HG03095 (cell line): ENCODE measurements around the gene TRAF3.

Experiments used
- ATAC-seq: cut with Tn5 transposase; IDR thresholded peaks from one replicate; pipeline ENCODE4 v1.9.1; 2021; ENCODE audit warnings: moderate library complexity; ENCODE audit not compliant: unreplicated experiment

Gene TRAF3

GRCh38 chr14:102776761-102777710, at the start of gene TRAF3:
Gene TRAF3 (plus strand): TSS chr14:102777449. CDS start chr14:102870202, 92,753 bp downstream.
- ATAC-seq = peak; percentile 42

- no peak for ATAC-seq
Observed at GRCh38 chr14:102728501-102728900, 48.7 kb upstream of the TRAF3 start.

- ATAC-seq = no peak
Observed at GRCh38 chr14:102729268-102729667, 48.0 kb upstream of the TRAF3 start.

DNA sequence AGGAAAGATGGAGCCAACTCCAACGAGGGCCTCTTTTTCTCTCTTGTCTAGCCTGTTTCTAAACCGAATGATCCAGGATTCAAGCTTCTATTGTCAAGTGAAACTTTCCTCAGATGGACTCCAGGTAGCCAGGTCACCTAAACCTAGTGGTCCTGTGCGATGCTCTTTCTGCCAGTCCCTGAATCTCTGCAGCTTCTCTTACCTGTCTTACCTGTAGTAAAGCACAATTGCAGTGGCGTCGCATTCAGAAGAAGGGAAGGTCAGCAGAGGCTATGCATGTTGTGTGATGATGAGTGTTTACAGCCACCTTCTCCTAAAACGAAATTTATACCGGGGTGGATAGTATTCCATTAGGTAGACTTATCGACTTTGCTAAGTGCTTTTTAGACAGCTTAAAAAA, 47.4 kb upstream of the TRAF3 start:
- ATAC-seq = no peak

DNA sequence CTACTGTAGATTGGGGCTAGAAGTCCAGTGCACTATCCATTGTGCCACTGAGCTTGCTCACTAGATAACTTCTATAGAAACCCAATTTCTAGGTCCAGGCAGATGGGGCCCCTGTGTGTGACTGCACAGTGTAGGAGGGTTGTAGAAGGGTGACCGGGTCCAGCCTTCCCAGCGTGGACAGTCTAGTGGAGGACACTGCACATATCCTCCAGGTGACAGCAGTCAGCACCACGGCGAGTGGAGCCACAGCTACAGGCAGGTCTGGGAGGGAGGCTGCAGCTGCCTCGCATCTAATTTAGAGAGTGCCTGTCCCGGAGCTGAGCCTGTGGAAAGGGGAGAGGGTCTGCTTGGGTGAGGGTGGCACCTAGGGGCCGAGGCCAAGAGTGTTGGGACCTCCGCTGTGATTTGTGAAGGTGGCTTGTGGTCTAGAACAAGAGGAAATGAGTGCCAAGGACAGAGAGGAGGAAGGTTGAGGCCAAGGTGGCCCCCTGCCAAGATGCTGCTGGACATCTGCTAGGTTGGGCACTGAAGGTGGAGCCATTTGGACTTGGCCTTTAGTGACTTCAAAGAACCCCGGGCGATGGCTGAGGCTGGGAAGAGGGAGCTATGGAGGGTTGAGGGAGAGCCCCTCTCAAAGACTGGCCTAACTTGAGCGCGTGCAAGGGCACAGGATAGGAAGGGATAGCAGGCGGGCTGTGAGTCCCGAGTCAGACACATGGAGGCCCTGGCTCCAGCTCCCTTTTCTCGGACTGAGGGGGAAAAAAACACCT, 46.0 kb upstream of the TRAF3 start:
- no peak for ATAC-seq

DNA sequence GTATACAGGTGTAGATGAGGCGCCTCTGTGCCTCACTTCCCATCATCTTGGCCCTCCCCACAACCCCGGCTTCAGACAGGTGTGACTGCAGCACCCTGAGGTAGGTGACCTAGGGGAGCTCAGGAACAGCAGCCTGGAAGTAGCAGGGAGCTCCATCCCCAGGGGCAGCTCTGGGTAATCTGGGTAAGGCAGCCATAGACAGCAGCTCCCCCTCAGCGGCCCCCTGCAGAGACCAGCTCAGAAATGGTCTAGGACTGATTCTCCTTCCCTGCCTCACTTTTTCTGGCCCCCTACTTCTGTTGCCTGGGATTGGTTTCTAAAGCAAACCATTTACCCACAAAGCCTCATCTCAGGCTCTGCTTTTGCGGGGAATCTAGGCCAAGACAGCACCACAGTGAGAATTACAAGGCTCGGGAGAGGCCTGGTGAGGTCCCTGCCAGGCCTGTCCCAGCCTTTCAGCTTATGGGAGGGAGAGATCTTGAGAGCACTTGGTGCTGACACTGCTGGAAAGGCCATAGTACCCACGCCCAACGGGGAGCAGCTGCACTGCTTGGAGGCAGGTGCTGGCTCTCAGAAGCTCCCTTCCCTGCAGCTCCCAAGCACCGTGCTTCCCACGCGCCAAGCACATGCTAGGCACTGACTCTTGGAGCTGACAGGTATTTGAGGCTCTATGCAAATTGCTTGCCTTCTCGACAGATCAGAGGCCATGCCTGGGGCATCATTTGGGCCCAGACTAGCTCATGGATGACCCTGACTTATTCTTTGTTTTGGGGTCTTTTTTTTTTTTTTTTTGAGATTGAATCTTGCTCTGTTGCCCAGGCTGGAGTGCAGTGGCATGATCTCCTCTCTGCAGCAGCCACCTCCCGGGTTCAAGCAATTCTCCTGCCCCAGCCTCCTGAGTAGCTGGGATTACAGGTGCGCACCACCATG, 45.1 kb upstream of the TRAF3 start:
- ATAC-seq = no peak

DNA sequence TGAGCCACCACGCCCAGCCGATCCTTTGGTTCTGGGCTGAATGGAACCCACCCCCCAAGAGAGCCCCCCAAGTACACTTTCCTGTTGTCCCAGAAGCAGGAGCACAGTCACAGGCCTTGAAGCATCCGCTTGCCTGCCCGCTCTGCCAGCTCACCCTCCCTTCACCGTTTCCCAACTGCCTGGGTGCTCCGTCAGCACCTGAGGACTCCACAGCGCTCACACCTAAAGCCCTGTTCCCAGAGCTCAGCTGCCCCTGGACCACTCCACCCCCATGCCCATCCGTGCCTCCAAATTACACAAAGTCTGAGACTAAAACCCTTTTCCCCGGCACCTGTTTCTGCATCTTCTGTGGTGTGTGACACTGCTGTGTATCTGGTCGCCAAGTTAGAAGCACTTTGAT, 44.3 kb upstream of the TRAF3 start:
- ATAC-seq = no peak

GRCh38 chr14:102733326-102733725, 43.9 kb upstream of the TRAF3 start:
- no peak for ATAC-seq

DNA sequence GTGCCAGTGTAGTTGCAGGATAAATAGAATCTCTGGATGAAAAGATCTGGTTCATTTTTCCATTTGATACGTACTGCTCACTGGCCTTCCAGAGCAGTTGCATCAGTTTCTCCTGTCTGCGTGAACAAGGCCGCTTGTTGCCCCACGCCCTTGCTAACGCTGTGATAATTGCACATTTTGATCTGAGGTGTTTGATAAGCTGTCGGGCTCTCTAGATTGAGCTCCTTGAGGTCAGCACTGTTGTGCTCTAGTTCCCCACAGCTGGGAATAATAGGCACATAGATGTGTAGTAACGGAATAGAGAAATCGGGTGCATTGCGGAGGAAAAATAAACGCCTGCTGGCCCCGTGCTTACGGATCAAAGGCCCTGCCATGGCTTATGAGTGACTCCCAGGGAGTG, 42.8 kb upstream of the TRAF3 start:
- ATAC-seq = no peak

DNA sequence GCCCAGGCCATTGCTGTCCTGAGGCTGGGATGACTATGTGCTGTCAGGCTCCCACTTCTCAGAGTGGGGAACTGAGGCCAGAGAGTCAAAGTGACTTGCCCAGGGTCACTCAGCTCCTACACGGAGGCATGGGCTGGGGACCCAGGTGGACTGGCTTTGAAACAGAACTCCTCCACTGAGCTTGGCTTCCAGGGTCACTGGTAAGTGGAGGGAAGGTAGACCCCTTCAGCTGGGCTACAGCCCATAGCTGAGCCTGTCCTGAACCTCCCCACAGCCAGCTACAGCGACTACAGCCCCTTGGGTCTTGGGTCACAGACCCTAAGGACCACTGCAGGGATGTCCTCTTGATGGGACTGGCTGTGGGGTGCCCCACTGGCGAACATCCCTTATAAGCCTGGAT, 40.3 kb upstream of the TRAF3 start:
- no peak for ATAC-seq

- no peak for ATAC-seq
Observed at GRCh38 chr14:102737402-102738372, 39.6 kb upstream of the TRAF3 start.

DNA sequence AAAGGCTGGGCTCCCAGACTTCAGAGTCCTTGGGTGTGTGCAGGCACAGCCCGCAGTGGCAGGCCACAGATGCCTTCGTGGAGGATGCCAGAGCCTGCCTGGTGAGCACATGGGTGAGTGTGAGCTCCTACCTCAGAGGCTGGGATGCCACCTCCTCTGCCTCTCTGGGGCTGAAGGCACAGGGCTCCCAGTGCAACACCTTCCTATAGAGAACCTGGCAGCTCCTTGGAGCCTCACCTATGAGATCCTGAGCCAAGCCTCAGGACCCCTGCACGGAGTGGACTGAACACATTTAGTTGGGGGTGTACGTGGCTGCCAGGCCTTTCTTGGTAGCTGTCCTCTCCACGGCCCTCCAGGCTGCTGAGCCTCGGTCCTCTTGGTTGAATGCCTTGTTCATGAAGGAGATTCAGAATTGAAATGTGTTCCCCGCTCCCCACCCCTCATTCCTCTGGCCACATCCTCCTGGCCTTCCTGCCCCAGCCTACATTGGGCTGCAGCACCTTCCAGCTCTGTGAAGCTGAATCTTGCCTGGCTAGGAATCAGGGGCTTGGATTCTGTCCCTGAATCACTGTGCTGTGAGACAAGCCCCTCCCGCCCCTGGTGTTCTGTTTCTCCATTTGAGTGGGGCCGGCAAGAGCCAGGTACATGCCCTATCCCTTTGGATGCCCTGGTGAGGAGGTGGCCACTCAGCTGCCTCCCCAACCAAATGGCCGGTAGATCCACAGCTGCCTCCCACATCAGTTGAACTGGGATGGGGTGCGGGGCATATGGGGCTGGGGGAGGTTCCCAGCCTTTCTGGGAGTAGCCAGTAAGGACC, 38.7 kb upstream of the TRAF3 start:
- no peak for ATAC-seq

DNA sequence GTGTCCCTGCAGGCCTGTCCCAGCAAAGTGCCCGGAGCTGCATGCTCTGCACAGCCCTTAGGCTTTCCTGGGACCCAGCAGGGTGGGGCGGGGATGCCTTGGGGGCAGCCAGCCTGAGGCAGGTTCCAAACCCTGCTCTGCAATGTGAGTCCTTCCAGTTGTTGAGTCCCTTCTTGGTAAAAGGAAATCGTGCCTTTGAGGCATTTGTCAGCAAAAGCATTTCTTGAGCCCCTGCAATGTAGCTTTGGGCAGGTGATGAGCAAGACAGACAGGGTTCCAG, 38.1 kb upstream of the TRAF3 start:
- no peak for ATAC-seq

DNA sequence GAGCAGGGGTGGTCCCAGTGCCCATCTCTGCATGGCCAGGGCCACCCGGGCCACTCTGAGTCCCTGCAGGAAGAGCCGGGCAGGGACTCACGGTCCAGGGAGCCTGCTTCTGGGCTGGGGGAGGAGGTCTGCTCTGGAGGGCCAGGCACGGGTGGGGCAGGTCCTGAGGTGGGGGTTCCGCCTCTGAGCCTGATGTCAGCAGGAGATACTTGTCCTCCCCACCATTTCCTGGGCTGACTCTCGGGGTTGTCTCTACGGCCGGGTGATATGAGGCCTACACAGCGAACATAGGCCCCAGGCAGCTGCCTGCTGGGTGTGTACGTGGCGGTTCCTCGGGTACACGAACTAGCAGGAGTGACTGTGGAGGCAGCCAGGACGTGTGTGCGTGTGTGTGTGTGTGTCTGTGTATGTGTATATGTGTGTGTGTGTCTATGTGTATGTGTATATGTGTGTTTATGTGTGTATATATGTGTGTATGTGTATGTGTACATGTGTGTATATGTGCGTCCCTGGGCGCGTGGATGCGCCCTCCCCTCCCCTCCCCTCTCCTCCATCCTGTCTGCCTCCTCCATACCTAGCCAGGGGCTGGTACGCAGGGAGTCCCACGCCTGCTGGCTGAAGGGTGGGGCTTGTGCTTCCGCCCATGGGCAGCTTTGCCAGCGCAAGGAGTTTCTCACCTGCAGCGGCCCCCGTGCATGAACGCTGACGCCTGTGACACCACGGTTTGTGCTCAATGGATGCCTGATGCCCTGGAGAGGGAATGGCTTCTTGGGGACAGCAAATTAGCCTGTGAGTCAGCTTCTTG, 30.4 kb upstream of the TRAF3 start:
- no peak for ATAC-seq

- ATAC-seq = no peak
Observed at GRCh38 chr14:102748806-102749205, 28.4 kb upstream of the TRAF3 start.

DNA sequence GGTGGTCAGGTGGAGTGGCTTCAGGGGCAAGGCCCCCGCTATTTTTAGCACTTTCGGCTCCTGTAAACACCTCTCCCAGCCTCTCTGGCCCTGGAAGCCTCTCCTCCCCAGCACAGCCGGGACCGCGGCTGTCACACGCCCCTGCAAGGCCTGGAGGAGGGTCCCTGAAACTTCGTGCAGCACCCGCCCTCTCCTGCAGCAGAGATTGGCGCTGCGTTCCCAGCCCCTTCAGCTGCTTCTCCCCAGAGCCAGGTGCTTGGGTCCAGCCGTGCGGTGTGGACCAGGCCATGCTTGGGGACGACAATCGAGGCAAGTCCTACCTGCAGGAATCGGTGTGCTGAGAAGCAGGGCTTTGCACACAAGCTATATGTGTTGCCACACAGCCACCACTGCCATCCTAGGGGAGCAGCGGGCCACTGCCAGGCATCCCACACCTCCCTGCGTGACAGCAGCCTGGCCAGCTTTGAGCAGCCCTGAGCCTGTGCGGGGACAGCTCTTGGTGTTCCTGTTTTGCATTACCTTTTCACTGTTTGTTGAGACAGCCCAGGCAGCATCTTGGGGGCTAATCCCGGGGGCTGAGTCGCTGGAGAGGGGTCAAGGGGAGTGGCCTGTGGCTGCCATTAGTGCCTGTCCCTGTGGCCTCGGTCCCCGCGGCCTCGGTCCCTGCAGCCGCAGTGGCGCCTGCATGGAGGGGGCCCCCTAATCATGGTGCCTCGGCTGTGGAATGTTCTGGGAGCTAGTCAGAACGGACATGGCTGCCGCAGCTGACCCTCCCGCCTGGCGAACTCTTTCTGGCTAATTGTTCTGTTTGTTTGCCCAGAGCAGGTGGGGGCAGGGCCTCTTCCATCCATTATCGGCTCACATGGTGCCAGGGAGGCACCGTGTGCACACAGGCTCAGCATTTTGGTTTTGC, 27.6 kb upstream of the TRAF3 start:
- no peak for ATAC-seq

DNA sequence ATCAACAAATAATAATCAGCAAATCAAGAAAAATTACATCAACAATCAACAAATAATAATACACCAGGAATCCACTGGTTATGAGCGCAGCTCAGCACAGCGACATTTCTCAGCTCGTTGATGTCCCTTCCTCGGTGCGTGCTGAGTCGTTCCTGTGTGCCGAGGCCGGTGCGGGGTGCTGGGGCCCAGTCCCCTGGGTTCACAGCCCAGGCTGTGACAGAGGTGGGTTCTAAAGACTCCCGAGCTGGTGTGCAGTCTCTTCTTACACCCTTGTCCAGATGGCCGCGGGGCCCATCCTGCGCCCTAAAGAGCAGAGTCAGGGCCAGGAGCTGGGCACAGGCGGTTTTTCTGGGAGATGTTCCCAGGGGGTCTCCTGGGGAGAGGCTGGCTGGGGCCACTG, 26.9 kb upstream of the TRAF3 start:
- no peak for ATAC-seq
